WTC11 (cell line): ENCODE data around the gene TSPAN18.

Source experiments
- CBFB ChIP-seq: sonication (generic); formaldehyde crosslinking; IDR thresholded peaks from 2 replicates; pipeline ENCODE4 v1.8.1; 2022; ENCODE audit warnings: mild to moderate bottlenecking, low read depth, missing genetic modification reagents
- ELF4 ChIP-seq: sonication (generic); formaldehyde crosslinking; IDR thresholded peaks from 2 replicates; pipeline ENCODE4 v1.8.1; 2022; ENCODE audit warnings: low read depth, mild to moderate bottlenecking, moderate library complexity, missing genetic modification reagents

- TF ChIP-seq CBFB (CRISPR knock-in tag): no peak
- TF ChIP-seq ELF4 (CRISPR knock-in tag): no peak
These were observed 154.2 kb downstream of the TSPAN18 start for GRCh38 chr11:44880953-44881352.
